HEK293 (cell line): ENCODE results near the gene UCKL1.
A peak's percentile ranks its signal among the peaks of the same experiment; 100 is the strongest.

Source experiments
- BCL11B ChIP-seq: fragments of 450-650 bp; formaldehyde crosslinking; IDR thresholded peaks from 2 replicates; pipeline ENCODE4 v1.5.1; 2016; ENCODE audit warnings: low read depth, missing biosample characterization, missing genetic modification characterization
- EGR2 ChIP-seq: fragments of 450-650 bp; formaldehyde crosslinking; IDR thresholded peaks from 2 replicates; pipeline ENCODE4 v1.5.1; 2016; ENCODE audit warnings: low read depth, missing biosample characterization, missing genetic modification characterization
- GFI1B ChIP-seq: fragments of 450-650 bp; formaldehyde crosslinking; IDR thresholded peaks from 2 replicates; pipeline ENCODE4 v1.5.1; 2016; ENCODE audit warnings: missing biosample characterization, missing genetic modification characterization
- GLIS2 ChIP-seq: fragments of 450-650 bp; formaldehyde crosslinking; IDR thresholded peaks from 2 replicates; pipeline ENCODE4 v1.5.1; 2016; ENCODE audit warnings: missing biosample characterization, missing genetic modification characterization
- HOXD13 ChIP-seq: sonication (generic); formaldehyde crosslinking; IDR thresholded peaks from 2 replicates; pipeline ENCODE4 v1.8.0; 2022; ENCODE audit warnings: missing genetic modification reagents, borderline replicate concordance
- IKZF3 ChIP-seq: fragments of 450-650 bp; IDR thresholded peaks from 2 replicates; pipeline ENCODE4 v1.5.0; 2018; ENCODE audit warnings: missing biosample characterization, mild to moderate bottlenecking, missing genetic modification characterization, moderate library complexity
- REPIN1 ChIP-seq: fragments of 450-650 bp; formaldehyde crosslinking; IDR thresholded peaks from 2 replicates; pipeline ENCODE4 v1.5.1; 2017; ENCODE audit warnings: missing biosample characterization, missing genetic modification characterization, low read depth
- SP7 ChIP-seq: fragments of 450-650 bp; formaldehyde crosslinking; IDR thresholded peaks from 2 replicates; pipeline ENCODE4 v1.5.1; 2016; ENCODE audit warnings: missing biosample characterization, missing genetic modification characterization
- YY2 ChIP-seq: fragments of 450-650 bp; formaldehyde crosslinking; IDR thresholded peaks from 2 replicates; pipeline ENCODE4 v1.5.1; 2016; ENCODE audit warnings: missing biosample characterization, missing genetic modification characterization
- ZEB2 ChIP-seq: fragments of 450-650 bp; formaldehyde crosslinking; IDR thresholded peaks from 2 replicates; pipeline ENCODE4 v1.5.1; 2016; ENCODE audit warnings: missing biosample characterization, missing genetic modification characterization
- ZNF138 ChIP-seq: fragments of 450-650 bp; formaldehyde crosslinking; IDR thresholded peaks from 2 replicates; pipeline ENCODE4 v1.5.1; 2016; ENCODE audit warnings: missing biosample characterization, missing genetic modification characterization, borderline replicate concordance
- ZNF157 ChIP-seq: fragments of 450-650 bp; formaldehyde crosslinking; IDR thresholded peaks from 2 replicates; pipeline ENCODE4 v1.5.1; 2016; ENCODE audit warnings: missing biosample characterization, missing genetic modification characterization
- ZNF175 ChIP-seq: fragments of 450-650 bp; formaldehyde crosslinking; IDR thresholded peaks from 2 replicates; pipeline ENCODE4 v1.5.1; 2016; ENCODE audit warnings: missing biosample characterization, missing genetic modification characterization
- ZNF350 ChIP-seq: fragments of 450-650 bp; formaldehyde crosslinking; IDR thresholded peaks from 2 replicates; pipeline ENCODE4 v1.5.0; 2017; ENCODE audit warnings: missing biosample characterization, mild to moderate bottlenecking, missing genetic modification characterization
- ZNF426 ChIP-seq: fragments of 450-650 bp; formaldehyde crosslinking; IDR thresholded peaks from 2 replicates; pipeline ENCODE4 v1.5.1; 2017; ENCODE audit warnings: missing biosample characterization, missing genetic modification characterization, mild to moderate bottlenecking, inconsistent platforms, moderate library complexity
- ZNF514 ChIP-seq: fragments of 450-650 bp; formaldehyde crosslinking; IDR thresholded peaks from 2 replicates; pipeline ENCODE4 v1.5.1; 2016; ENCODE audit warnings: missing biosample characterization, missing genetic modification characterization
- ZNF544 ChIP-seq: fragments of 450-650 bp; formaldehyde crosslinking; IDR thresholded peaks from 2 replicates; pipeline ENCODE4 v1.5.0; 2017; ENCODE audit warnings: missing biosample characterization, missing genetic modification characterization
- ZNF768 ChIP-seq: fragments of 450-650 bp; formaldehyde crosslinking; IDR thresholded peaks from 2 replicates; pipeline ENCODE4 v1.5.1; 2018; ENCODE audit warnings: missing biosample characterization, mild to moderate bottlenecking, missing genetic modification characterization
- ZNF830 ChIP-seq: fragments of 450-650 bp; IDR thresholded peaks from 2 replicates; pipeline ENCODE4 v1.5.0; 2018; ENCODE audit warnings: missing biosample characterization, missing genetic modification characterization, low read depth, mild to moderate bottlenecking, moderate library complexity
- ZNF843 ChIP-seq: fragments of 450-650 bp; formaldehyde crosslinking; IDR thresholded peaks from 2 replicates; pipeline ENCODE4 v1.5.1; 2016; ENCODE audit warnings: missing biosample characterization, missing genetic modification characterization
- TF ChIP-seq, protein P1 (sequence below): fragments of 450-650 bp; formaldehyde crosslinking; IDR thresholded peaks from 2 replicates; pipeline ENCODE4 v1.5.0; 2017; ENCODE audit warnings: missing biosample characterization, missing genetic modification characterization, borderline replicate concordance
- TF ChIP-seq, protein P2 (sequence below): fragments of 450-650 bp; formaldehyde crosslinking; IDR thresholded peaks from 2 replicates; pipeline ENCODE4 v1.5.1; 2016; ENCODE audit warnings: missing biosample characterization, missing genetic modification characterization, borderline replicate concordance
- TF ChIP-seq, protein P3 (sequence below): fragments of 450-650 bp; formaldehyde crosslinking; IDR thresholded peaks from 2 replicates; pipeline ENCODE4 v1.5.1; 2016; ENCODE audit warnings: missing biosample characterization, missing genetic modification characterization
- TF ChIP-seq, protein P4 (sequence below): fragments of 450-650 bp; formaldehyde crosslinking; IDR thresholded peaks from 2 replicates; pipeline ENCODE4 v1.5.1; 2016; ENCODE audit warnings: missing biosample characterization, missing genetic modification characterization
- TF ChIP-seq, protein P5 (sequence below): fragments of 450-650 bp; formaldehyde crosslinking; IDR thresholded peaks from 2 replicates; pipeline ENCODE4 v1.5.1; 2016; ENCODE audit warnings: missing biosample characterization, missing genetic modification characterization
- TF ChIP-seq, protein P6 (sequence below): fragments of 450-650 bp; formaldehyde crosslinking; IDR thresholded peaks from 2 replicates; pipeline ENCODE4 v1.5.1; 2016; ENCODE audit warnings: missing biosample characterization, missing genetic modification characterization

The UCKL1 gene

DNA sequence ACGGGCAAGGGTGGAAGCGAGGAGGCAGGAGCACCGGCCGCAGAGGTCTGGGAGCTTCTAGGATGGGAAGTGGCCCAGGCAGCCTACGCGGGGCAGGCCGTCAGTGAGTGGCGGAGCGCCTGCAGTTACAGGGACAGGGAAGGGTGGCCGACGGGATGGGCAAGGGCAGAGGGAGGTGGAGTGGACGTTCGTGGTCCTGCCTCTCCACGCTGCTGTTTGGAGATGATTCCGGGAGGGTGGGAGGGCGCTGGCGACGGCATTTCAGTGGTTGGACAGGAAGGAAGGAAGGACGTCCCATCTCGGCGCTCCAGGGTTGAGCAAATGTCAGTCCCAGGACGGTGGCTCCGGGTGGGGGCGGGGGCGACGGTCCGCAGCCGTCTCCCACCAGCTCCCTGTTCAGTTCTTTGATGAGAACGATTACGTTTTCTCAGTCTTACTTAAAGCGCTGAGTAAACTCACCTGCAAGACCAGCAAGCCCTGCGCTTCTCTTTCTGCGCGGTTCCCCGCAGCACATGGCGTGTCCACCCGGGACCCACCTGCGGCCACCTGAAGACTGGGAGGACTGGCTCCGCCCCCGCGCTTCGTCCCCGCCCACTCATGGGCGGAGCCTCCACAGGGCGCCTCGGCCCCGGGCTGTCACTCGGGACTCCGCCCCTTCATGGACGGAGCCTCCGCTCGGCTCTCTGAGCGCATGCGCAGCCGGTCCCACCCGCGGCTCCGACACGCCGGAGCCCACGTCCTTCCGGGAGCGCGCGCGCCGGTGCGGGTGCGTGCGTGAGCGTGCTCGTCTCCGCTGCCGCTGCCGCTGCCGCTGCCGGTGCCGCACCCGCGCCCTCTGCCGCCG lies 61.6 kb downstream of the UCKL1 start, which contains the start of gene DNAJC5 (continued):
- no peak for TF ChIP-seq IKZF3
- no peak for TF ChIP-seq ZNF830 (tag by site-specific recombination)
- peak; percentile 82 for TF ChIP-seq GLIS2 (tag by site-specific recombination)
- TF ChIP-seq REPIN1 = no peak
- TF ChIP-seq ZNF768 (tag by site-specific recombination) = no peak
- no peak for TF ChIP-seq ZNF157 (tag by site-specific recombination)
- TF ChIP-seq EGR2 = peak; percentile 88
- TF ChIP-seq ZNF426 (tag by site-specific recombination) = no peak
- TF ChIP-seq ZNF138 (tag by site-specific recombination) = no peak
- TF ChIP-seq, protein P1, sequence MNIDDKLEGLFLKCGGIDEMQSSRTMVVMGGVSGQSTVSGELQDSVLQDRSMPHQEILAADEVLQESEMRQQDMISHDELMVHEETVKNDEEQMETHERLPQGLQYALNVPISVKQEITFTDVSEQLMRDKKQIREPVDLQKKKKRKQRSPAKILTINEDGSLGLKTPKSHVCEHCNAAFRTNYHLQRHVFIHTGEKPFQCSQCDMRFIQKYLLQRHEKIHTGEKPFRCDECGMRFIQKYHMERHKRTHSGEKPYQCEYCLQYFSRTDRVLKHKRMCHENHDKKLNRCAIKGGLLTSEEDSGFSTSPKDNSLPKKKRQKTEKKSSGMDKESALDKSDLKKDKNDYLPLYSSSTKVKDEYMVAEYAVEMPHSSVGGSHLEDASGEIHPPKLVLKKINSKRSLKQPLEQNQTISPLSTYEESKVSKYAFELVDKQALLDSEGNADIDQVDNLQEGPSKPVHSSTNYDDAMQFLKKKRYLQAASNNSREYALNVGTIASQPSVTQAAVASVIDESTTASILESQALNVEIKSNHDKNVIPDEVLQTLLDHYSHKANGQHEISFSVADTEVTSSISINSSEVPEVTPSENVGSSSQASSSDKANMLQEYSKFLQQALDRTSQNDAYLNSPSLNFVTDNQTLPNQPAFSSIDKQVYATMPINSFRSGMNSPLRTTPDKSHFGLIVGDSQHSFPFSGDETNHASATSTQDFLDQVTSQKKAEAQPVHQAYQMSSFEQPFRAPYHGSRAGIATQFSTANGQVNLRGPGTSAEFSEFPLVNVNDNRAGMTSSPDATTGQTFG = no peak
- TF ChIP-seq ZNF514 (tag by site-specific recombination) = no peak
- TF ChIP-seq ZNF175 (tag by site-specific recombination) = no peak
- TF ChIP-seq BCL11B (tag by site-specific recombination) = no peak
- TF ChIP-seq, protein P2, sequence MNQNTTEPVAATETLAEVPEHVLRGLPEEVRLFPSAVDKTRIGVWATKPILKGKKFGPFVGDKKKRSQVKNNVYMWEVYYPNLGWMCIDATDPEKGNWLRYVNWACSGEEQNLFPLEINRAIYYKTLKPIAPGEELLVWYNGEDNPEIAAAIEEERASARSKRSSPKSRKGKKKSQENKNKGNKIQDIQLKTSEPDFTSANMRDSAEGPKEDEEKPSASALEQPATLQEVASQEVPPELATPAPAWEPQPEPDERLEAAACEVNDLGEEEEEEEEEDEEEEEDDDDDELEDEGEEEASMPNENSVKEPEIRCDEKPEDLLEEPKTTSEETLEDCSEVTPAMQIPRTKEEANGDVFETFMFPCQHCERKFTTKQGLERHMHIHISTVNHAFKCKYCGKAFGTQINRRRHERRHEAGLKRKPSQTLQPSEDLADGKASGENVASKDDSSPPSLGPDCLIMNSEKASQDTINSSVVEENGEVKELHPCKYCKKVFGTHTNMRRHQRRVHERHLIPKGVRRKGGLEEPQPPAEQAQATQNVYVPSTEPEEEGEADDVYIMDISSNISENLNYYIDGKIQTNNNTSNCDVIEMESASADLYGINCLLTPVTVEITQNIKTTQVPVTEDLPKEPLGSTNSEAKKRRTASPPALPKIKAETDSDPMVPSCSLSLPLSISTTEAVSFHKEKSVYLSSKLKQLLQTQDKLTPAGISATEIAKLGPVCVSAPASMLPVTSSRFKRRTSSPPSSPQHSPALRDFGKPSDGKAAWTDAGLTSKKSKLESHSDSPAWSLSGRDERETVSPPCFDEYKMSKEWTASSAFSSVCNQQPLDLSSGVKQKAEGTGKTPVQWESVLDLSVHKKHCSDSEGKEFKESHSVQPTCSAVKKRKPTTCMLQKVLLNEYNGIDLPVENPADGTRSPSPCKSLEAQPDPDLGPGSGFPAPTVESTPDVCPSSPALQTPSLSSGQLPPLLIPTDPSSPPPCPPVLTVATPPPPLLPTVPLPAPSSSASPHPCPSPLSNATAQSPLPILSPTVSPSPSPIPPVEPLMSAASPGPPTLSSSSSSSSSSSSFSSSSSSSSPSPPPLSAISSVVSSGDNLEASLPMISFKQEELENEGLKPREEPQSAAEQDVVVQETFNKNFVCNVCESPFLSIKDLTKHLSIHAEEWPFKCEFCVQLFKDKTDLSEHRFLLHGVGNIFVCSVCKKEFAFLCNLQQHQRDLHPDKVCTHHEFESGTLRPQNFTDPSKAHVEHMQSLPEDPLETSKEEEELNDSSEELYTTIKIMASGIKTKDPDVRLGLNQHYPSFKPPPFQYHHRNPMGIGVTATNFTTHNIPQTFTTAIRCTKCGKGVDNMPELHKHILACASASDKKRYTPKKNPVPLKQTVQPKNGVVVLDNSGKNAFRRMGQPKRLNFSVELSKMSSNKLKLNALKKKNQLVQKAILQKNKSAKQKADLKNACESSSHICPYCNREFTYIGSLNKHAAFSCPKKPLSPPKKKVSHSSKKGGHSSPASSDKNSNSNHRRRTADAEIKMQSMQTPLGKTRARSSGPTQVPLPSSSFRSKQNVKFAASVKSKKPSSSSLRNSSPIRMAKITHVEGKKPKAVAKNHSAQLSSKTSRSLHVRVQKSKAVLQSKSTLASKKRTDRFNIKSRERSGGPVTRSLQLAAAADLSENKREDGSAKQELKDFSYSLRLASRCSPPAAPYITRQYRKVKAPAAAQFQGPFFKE (tag by site-specific recombination) = no peak
- TF ChIP-seq SP7 = no peak
- TF ChIP-seq, protein P3, sequence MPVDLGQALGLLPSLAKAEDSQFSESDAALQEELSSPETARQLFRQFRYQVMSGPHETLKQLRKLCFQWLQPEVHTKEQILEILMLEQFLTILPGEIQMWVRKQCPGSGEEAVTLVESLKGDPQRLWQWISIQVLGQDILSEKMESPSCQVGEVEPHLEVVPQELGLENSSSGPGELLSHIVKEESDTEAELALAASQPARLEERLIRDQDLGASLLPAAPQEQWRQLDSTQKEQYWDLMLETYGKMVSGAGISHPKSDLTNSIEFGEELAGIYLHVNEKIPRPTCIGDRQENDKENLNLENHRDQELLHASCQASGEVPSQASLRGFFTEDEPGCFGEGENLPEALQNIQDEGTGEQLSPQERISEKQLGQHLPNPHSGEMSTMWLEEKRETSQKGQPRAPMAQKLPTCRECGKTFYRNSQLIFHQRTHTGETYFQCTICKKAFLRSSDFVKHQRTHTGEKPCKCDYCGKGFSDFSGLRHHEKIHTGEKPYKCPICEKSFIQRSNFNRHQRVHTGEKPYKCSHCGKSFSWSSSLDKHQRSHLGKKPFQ (tag by site-specific recombination) = no peak
- TF ChIP-seq, protein P4, sequence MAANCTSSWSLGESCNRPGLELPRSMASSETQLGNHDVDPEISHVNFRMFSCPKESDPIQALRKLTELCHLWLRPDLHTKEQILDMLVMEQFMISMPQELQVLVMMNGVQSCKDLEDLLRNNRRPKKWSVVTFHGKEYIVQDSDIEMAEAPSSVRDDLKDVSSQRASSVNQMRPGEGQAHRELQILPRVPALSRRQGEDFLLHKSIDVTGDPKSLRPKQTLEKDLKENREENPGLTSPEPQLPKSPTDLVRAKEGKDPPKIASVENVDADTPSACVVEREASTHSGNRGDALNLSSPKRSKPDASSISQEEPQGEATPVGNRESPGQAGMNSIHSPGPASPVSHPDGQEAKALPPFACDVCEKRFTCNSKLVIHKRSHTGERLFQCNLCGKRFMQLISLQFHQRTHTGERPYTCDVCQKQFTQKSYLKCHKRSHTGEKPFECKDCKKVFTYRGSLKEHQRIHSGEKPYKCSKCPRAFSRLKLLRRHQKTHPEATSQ = no peak
- no peak for TF ChIP-seq ZNF350
- no peak for TF ChIP-seq HOXD13 (CRISPR knock-in tag)
- TF ChIP-seq, protein P5, sequence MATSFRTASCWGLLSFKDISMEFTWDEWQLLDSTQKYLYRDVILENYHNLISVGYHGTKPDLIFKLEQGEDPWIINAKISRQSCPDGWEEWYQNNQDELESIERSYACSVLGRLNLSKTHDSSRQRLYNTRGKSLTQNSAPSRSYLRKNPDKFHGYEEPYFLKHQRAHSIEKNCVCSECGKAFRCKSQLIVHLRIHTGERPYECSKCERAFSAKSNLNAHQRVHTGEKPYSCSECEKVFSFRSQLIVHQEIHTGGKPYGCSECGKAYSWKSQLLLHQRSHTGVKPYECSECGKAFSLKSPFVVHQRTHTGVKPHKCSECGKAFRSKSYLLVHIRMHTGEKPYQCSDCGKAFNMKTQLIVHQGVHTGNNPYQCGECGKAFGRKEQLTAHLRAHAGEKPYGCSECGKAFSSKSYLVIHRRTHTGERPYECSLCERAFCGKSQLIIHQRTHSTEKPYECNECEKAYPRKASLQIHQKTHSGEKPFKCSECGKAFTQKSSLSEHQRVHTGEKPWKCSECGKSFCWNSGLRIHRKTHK (tag by site-specific recombination) = no peak
- TF ChIP-seq GFI1B (tag by site-specific recombination) = no peak
- peak; percentile 70 for TF ChIP-seq ZEB2 (tag by site-specific recombination)
- TF ChIP-seq ZNF544 (tag by site-specific recombination) = no peak
- TF ChIP-seq ZNF843 = no peak
- TF ChIP-seq, protein P6, sequence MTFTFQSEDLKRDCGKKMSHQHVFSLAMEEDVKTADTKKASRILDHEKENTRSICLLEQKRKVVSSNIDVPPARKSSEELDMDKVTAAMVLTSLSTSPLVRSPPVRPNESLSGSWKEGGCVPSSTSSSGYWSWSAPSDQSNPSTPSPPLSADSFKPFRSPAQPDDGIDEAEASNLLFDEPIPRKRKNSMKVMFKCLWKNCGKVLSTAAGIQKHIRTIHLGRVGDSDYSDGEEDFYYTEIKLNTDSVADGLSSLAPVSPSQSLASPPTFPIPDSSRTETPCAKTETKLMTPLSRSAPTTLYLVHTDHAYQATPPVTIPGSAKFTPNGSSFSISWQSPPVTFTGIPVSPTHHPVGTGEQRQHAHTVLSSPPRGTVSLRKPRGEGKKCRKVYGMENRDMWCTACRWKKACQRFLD = no peak
- no peak for TF ChIP-seq YY2 (tag by site-specific recombination)
